GM12892 (cell line): ENCODE results near the gene PDILT.

Experiments used
- POLR2A ChIP-seq: IDR thresholded peaks from 2 replicates; pipeline ENCODE4 v1.6.1; 2011; ENCODE audit warnings: low read depth, low read length, control low read depth
- POLR2AphosphoS5 ChIP-seq: IDR thresholded peaks from 2 replicates; pipeline ENCODE4 v1.6.1; 2011; ENCODE audit warnings: low read depth, low read length, control low read depth

DNA sequence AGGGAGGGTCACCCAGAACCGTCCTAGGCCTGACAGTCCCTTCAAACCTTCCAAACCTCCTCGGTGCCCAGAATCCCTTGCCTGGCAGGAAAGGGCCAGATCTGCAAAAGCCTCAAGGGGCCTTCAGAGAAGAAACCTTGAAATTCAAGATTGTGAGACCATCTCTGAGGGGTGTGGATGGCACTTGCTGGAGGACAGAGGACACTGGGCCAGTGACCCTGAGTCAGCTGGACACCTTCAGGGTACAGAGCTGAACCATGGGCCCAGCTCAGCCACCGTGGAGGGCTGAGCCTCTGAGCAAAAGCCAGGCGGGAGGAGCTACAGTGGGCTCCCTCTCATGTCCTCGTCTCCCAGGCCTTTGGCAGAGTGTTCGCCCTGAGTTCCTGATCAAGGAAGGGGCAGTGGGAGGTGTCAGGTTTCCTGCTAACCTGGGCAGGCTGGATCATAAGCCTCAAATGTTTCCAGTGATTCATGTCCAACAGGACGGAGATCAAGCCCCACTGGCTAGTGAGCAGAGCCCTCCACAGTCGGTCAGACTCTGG, 3.0 kb downstream of the PDILT start:
- no peak for TF ChIP-seq POLR2AphosphoS5
- no peak for TF ChIP-seq POLR2A
